ENCODE data around the gene EXOSC6. TPM values are rescaled to one million over a fixed set of nuclear protein-coding genes. Genes with fewer than 3 reads are reported as not detected.
"Not testable (repeated sequence)": the region's sequence is repeated elsewhere in the genome, so short reads cannot be mapped to it uniquely, and the experiment has no call there.

The EXOSC6 gene
- polyA plus RNA-seq, 1 donor from 2014 or later, result 56.6 TPM

DNA sequence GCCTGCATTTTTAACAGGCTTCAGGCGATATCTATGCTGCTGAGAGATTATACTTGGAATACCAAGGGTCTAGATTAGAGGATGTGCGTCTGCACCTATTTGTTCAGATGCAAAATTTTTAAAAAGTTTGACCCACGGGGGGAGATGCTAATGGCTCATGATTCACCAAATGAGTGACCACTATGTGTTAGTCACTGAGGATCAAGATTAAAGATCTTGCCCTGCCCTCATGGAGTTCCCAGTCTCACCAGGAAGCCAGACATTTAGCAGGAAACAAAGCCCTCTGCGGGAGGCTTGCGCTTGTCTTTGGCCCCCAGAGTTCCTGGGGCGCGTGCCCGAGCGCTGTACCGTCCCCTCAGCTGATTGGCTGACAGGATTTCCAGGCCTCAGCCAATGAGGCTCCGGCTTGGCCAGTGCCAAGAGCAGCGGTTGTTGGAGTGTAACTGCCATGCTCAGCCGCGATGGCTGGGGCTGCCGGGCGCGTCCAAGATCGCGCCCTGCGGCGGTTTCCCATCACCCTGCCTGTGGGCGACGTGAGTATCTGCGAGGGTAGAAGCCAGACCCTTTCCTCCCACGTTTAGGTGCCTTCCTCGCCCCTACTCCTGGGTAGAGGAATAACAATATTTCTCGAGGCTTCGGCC is 42.8 kb upstream of the EXOSC6 start:
- Histone ChIP-seq H4K20me1 (ENCODE audit: insufficient read depth) (no peaks in the 10 kb centered on the region), H3K79me2 (replicated peaks; ENCODE audit: insufficient read depth, low read length) (peaks cover 12% of the 10 kb centered on the region), H3K4me2 (ENCODE audit: low read length) (no peak overlapping the region), H2AFZ (ENCODE audit: low read depth, low read length) (no peak overlapping the region), H3F3A (ENCODE audit: insufficient read depth, low read length, poor library complexity, severe bottlenecking) (no peaks in the 10 kb centered on the region), H3K27ac (ENCODE audit: low read length) (no peak overlapping the region), H3K9me2 (ENCODE audit: insufficient read depth, low read length) (no peaks in the 10 kb centered on the region), H3K9ac (ENCODE audit: low read length) (no peak overlapping the region), H3K4me3 (ENCODE audit: low read length) (no peak overlapping the region), H3K27me3 (ENCODE audit: insufficient read depth, low read depth, low read length) (no peaks in the 10 kb centered on the region), H3K9me3 (ENCODE audit: low read length) (no peaks in the 10 kb centered on the region), H3K36me3 (ENCODE audit: insufficient read depth, low read length) (no peaks in the 10 kb centered on the region)
- no peak for TF ChIP-seq RAD21 (conservative IDR thresholded peaks at IDR 0.05)
- TF ChIP-seq, protein P1, sequence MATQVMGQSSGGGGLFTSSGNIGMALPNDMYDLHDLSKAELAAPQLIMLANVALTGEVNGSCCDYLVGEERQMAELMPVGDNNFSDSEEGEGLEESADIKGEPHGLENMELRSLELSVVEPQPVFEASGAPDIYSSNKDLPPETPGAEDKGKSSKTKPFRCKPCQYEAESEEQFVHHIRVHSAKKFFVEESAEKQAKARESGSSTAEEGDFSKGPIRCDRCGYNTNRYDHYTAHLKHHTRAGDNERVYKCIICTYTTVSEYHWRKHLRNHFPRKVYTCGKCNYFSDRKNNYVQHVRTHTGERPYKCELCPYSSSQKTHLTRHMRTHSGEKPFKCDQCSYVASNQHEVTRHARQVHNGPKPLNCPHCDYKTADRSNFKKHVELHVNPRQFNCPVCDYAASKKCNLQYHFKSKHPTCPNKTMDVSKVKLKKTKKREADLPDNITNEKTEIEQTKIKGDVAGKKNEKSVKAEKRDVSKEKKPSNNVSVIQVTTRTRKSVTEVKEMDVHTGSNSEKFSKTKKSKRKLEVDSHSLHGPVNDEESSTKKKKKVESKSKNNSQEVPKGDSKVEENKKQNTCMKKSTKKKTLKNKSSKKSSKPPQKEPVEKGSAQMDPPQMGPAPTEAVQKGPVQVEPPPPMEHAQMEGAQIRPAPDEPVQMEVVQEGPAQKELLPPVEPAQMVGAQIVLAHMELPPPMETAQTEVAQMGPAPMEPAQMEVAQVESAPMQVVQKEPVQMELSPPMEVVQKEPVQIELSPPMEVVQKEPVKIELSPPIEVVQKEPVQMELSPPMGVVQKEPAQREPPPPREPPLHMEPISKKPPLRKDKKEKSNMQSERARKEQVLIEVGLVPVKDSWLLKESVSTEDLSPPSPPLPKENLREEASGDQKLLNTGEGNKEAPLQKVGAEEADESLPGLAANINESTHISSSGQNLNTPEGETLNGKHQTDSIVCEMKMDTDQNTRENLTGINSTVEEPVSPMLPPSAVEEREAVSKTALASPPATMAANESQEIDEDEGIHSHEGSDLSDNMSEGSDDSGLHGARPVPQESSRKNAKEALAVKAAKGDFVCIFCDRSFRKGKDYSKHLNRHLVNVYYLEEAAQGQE (IDR thresholded peaks at IDR 0.05; ENCODE audit: borderline replicate concordance), result no peak
- no peak for TF ChIP-seq SMC3 (conservative IDR thresholded peaks at IDR 0.05; ENCODE audit: poor library complexity)
- no peak for TF ChIP-seq EP300 (conservative IDR thresholded peaks at IDR 0.05; ENCODE audit: poor library complexity, severe bottlenecking)
- TF ChIP-seq, protein P2, sequence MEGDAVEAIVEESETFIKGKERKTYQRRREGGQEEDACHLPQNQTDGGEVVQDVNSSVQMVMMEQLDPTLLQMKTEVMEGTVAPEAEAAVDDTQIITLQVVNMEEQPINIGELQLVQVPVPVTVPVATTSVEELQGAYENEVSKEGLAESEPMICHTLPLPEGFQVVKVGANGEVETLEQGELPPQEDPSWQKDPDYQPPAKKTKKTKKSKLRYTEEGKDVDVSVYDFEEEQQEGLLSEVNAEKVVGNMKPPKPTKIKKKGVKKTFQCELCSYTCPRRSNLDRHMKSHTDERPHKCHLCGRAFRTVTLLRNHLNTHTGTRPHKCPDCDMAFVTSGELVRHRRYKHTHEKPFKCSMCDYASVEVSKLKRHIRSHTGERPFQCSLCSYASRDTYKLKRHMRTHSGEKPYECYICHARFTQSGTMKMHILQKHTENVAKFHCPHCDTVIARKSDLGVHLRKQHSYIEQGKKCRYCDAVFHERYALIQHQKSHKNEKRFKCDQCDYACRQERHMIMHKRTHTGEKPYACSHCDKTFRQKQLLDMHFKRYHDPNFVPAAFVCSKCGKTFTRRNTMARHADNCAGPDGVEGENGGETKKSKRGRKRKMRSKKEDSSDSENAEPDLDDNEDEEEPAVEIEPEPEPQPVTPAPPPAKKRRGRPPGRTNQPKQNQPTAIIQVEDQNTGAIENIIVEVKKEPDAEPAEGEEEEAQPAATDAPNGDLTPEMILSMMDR (IDR thresholded peaks at IDR 0.05; ENCODE audit: poor library complexity, severe bottlenecking), result no peak
- TF ChIP-seq EZH2 (IDR thresholded peaks at IDR 0.05; ENCODE audit: borderline replicate concordance, insufficient read depth, low read length, poor library complexity, severe bottlenecking), result no peak
- TF ChIP-seq TAF1 (IDR thresholded peaks at IDR 0.05; ENCODE audit: low read depth), result no peak
- no peak for TF ChIP-seq POLR2AphosphoS5 (IDR thresholded peaks at IDR 0.05)
- TF ChIP-seq MXI1 (conservative IDR thresholded peaks at IDR 0.05; ENCODE audit: poor library complexity, severe bottlenecking), result no peak

DNA sequence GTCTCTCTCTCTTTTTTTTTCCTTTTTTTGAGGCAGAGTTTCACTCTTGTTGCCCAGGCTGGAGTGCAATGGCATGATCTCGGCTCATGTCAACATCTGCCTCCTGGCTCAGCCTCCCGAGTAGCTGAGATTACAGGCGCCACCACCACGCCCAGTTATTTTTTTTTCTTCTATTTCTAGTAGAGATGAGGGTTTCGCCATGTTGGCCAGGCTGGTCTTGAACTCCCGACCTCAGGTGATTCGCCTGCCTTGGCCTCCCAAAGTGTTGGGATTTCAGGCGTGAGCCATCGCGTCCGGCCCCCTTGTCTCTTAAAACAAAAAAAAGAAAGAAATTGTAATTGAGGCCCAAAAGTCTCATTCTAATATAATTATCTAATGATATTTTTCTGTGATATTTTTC is 40.4 kb upstream of the EXOSC6 start:
- H3K9ac ChIP-seq (ENCODE audit: low read length); H3K79me2 ChIP-seq (replicated peaks; ENCODE audit: insufficient read depth, low read length); H3K27me3 ChIP-seq (ENCODE audit: insufficient read depth, low read depth, low read length); H3K4me2 ChIP-seq (ENCODE audit: low read length); H3K27ac ChIP-seq (ENCODE audit: low read length); H4K20me1 ChIP-seq (ENCODE audit: insufficient read depth); H3K36me3 ChIP-seq (ENCODE audit: insufficient read depth, low read length); H2AFZ ChIP-seq (ENCODE audit: low read depth, low read length); H3K4me3 ChIP-seq (ENCODE audit: low read length); H3F3A ChIP-seq (ENCODE audit: insufficient read depth, low read length, poor library complexity, severe bottlenecking); H3K9me2 ChIP-seq (ENCODE audit: insufficient read depth, low read length); H3K9me3 ChIP-seq (ENCODE audit: low read length): not testable (repeated sequence)
